AG20443 (cell line): ENCODE results near the gene SEMA6A.

Source experiments
- DNase-seq: peaks from one replicate; pipeline ENCODE4 v3.0.0; 2012; ENCODE audit warnings: low spot score, mixed read lengths

The SEMA6A gene

DNA sequence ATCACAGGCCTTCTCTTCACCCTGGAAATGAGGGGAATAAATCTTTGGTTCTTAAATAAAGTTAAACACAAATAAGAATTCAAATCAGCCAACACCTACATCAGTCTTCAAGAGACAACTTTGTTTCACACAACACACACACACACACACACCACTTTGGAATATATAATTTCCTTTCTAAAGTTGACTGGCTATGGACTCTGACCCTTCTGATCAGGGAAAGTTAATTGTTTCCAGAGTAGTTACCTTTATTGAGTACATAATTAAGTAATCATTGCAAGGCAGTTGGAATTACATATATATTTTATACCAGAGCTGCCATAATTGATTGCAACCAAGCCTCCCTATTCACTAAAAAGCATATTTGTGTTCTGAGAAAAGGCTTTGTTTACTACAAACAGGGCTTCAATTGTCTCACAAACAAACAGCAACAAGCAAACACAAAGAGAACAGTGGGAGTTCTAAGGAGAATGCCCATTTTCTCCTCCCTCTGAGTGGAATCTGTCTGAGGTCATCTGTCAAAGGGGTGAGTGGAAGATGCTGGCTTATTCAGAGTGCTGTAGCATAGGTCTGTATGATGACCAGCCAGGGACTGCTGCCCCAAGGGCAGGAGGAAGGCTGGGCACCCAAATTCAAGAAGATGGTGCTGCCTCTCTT, 136.6 kb downstream of the SEMA6A start:
- DNase-seq, result no peak

DNA sequence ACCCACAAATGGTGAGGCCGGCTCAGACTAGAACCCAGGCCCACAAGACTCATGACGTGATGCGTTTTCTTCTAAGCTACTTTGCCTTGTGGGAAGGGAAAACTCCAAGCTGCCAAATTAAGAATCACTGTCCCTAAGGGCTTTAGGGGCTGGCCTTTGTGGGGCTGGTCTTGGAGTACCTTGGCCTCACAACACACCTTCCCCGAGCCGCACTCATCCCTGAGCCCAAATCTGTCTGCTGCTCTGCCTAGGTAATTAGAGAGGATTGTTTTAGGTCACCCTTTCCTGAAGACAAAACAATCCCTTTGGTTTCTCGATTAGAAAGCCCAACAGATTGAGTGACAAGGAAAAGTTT, 137.3 kb downstream of the SEMA6A start:
- DNase-seq, result no peak

DNA sequence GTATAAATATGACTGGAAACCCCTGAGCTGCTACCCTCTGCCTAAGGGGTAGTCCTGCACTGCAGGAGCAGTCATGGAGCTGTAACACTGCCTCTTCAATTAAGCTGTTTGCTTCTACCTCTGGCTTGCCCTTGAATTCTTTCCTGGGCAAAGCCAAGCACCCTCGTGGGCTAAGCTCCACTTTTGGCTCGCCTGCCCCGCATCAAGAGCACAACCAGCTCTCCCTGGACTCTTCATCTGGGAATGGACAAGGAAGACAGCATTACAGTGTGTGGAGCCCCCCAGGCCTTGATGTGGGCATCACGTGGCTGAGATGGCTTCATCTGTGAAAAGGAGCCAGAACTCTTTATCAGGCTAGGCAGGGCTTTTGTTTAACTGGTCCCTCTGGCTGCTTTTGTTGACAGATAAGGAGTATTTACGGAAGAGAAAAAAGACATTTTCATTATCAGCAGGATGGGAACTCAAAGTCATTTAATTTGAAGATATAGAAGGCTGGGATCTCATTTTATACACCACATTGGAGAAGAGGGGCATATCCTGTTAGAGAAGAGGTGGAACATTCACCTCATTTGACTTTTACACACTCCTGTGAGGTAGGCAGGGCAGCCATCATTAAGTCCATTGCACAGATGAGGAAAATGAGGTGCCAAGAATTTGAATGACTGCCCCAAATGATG, 137.8 kb downstream of the SEMA6A start:
- no peak for DNase-seq

DNA sequence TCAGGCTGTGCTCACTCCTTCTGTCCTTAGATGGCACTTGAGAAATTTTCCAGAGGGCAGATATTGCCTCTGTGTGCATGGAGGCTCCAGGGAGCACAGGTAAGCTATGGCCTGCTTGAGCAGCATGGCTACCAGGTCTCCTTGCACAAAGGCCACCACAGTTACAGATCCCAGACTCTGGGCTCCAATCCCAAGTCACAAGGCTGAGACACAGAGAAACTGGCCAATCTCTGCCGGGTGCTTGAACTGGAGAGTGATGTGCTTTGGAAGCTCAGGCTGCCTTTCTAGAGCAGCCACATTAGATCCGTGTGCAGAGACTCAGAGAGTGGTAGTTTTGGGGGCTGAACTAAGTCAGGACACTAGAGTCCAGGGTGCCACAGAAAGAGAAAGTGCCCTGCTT, 145.7 kb downstream of the SEMA6A start:
- DNase-seq, result no peak

DNA sequence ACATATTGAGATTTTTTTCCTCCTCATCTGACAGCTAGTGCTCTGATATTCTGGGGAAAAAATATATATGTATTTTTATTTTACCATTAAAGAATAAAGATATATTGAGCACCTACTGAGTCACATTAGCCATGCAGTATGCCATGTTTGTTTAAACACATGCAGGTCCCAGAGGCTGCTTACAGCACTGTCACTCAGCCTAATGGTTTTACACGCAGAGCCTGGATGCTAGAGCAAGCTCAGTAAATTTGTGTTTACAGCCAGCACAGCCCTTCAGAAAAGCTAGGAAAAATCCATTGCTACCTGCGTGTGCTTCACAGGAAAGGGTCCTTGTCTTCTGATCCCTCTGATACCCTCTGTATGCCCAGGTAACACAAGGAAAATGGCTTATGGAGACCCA, 146.2 kb downstream of the SEMA6A start:
- no peak for DNase-seq

DNA sequence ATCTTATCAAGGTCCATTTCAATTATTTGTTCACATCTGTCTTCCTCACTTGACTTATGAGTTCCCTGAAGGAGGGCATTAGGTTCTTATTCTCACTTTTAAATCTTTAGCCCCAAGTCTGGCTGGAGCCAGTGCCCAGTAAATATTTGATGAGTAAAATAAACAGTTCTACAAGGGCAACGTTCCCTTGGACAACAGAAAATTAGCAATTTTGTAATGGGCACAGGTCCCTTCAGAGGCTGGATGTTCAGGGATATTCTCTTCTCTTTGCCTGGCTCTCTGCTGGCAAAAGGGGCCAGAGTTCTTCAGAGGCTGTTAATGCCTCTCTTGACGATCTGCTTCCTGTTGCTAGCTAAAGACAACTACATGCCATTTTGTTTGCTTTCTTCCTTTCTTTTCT, 149.7 kb downstream of the SEMA6A start:
- DNase-seq, result no peak

DNA sequence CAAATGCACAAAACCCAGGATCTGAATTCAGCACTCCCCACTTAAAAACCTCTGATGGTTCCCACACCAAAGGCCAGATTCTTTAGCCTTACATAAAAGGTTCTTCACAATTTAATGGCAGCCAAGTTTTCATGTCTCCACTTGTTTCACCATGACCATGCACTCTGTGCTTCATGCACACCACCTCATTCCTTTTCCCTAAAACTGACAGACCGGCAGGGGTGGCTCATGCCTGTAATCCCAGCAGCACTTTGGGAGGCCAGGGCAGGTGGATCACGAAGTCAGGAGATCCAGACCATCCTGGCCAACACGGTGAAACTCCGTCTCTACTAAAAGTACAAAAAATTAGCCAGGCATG, 150.4 kb downstream of the SEMA6A start:
- DNase-seq, result no peak

DNA sequence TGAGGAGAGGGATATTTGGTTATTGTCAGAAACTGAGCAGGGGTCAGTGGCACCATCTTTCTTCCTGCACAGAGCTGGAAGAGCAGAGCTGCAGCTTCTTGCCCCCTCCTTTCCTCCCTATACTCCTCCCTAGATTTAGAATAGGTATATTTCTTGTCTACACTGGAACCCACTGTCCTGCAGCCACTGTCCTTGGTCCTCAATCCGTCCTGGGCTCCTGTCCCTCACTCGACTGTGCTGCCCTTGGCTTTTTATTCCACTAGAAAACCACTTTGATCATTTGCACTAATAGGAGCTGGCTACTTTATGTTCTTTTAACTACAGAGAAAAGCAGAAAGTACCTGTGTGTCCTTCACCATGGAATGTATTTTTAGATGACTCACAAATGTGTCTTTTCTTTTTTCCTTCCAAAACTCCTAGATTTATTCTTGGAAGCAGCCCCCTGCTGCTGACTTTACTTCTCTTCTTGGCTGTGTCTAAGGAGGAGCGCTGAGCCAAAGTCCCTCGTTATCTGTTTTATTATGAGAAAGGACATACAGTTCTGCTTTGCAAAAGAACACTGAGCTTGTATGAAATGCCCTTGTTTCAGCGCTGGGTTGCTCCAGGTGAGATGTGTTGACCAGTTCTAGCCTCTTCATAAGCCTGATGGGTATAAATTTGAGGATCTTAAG, 150.9 kb downstream of the SEMA6A start:
- DNase-seq, result no peak

DNA sequence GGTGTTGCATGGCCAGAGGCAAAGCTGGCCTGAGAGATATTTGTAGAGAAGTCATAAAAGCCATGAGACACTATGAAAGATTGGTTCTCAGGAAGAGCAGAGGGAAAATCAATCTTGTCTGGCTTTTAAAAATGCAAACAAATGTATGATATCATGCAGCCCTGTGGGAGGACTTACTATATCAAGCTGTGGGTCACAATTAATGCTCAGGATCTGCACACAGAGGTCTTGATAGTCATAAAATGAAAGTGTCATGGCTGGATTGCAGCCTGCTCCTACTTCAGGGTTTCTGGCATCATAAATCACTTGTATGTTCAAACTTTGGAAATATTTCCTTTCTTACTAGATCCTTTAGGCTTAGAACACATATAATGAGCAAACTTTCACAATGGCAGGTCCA, 151.5 kb downstream of the SEMA6A start:
- no peak for DNase-seq

DNA sequence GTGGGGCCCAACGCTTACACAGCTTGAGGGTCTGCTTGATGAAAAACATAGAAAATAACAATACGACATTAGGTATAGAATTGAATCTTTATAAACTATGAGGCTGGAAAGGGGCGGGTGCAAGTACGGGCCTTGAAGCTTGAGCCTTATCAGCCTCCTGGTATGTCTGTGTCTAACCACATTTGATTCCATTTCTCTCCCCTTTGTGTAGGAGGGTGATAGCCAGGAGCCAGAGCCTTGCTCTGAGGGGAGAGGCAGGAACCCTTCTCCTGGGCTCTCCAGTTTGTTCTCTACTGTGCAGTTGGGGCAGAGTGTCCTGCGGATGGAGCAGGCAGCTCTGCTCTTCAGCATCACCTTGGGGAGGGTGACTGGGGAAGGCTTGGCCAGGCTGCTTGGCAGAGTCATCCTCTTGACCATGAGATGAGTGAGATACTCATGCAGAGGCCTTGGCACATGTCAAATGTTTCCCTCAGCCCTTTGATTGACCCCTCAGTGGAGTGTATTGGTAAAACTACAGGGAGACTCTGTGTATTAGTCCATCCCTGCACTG, 153.5 kb downstream of the SEMA6A start:
- DNase-seq, result no peak

DNA sequence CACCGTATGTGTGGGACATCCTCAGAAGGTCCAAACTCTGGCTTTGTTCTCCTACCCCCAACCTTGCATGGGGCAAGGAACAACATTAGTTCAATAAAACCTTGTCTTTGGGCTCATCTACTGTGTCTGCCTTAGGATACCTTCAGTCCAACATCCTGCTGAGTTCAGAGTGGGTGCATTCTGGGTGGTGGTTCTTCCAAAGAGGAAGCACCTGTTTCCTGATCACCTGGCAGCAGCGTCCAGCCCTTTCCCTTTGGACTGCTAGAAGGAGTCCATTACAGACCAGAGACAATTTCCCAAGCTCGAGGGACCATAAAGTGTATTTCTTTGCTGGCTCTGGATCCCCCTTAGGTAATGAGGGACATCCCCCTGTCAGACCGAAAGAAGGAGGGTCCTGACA, 154.1 kb downstream of the SEMA6A start:
- DNase-seq, result no peak

DNA sequence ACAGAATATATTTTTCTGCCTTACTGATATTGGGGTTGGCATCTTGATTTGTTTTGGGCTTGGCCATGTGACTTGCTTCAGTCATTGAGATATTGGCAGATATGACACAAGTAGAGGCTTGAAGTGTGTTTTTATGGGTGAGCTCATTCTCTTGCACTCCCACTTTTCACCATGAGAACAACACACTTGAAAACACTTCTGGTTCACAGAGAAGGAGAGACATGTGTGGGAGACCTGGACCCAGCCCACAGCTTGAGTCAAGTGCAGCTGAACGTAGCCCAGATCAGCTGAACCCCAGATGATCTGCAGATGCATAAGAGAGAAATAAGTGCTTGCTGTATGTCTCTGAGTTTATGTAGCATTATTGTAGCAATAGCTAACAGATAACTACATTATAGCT, 155.4 kb downstream of the SEMA6A start:
- DNase-seq, result no peak

DNA sequence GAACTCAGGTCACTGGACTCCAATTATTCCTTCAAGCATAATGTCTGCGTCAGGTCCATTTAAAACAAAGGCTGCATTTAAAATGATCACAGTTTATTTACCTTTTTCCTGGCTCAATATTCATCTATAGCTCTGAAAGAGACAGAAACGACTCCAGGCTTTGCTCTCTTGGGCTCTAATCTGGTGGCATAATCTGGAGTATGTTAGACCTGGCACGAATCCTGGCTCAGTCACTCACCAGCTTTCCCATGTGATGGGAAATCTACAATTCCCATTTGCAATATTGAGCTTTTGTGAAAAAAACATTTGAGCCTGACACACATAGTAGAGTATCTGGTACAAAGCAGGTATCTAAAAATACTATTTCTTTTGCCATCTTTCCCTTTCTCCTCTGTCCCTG, 155.8 kb downstream of the SEMA6A start:
- no peak for DNase-seq

DNA sequence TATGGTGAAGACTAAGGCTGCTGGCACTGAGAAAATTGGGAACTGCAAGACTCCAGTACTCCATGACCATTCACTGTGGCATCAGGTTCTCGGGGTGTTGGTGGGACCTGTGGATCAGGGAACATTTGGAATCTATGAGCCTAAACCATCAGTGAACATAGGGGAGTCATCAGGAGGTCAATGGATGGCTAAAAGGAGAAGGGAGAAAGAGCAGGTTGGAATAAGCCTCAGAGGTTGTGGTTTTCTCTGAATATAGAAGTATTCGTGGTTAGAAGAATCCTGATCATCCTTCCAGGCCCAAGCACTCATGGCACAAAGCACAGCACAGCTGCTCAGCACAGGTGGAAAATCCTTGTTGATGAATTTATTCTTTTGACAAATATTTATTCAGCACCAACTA, 156.6 kb downstream of the SEMA6A start:
- DNase-seq, result no peak

DNA sequence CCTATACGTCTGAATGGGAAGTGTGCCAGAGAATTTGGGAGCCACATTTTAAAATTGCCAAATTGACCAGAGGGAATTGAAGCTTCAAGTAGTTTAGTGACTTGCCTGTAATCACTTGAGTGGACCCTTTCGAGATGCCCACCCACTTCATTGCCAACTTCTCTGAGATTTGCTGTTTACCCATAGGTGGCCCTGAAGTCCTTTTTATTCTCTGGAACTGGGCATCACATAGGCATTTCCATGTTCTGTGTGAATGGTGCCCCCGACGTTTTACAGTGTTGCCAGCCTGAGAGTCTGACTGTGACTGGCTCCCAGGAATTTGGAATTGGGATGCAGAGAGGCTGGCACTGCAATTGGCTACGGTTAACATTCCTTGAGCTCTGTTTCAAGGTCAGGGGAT, 158.6 kb downstream of the SEMA6A start:
- DNase-seq, result no peak

DNA sequence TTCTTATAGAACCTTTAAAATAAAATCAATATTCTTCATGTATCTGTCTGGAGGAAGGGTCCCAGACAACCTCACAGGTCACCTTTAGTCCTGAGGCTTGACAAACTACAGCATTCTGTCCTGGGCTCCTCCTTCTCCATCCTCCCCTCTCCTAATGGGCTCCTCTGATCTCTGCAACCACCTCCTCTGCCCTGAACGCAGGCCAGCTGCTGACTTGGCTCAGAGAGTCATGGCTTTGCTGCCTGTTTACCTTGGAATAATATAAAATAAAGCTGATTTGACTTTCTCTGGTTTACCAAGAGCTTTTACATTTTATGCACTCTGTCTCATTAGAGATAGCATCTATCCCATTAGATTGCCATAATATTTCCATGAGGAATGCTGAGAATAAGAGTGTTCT, 159.4 kb downstream of the SEMA6A start:
- no peak for DNase-seq

DNA sequence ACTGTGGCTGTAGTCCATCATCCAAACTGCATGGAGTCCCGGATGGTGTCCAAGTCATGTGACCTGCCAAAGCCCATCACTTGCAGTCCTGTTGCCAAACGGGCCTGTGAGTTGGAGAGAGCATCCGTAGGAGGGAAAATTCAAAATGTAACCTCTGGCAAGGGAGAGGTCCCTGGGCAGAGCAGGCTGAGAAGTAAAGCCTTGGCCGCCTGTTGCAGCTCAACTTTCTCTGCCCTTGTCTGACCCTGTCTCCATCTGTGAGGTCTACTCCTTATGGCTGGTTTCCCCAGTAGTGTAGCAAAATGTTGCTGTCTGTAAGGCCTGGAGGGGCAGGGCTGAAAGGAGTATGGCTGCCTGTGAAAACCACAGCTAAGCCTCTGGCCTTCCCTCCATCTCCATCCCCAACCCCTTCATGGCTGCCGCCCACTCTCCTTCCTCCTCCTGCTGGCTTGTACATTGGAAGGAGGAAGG, 163.5 kb downstream of the SEMA6A start:
- DNase-seq, result no peak

DNA sequence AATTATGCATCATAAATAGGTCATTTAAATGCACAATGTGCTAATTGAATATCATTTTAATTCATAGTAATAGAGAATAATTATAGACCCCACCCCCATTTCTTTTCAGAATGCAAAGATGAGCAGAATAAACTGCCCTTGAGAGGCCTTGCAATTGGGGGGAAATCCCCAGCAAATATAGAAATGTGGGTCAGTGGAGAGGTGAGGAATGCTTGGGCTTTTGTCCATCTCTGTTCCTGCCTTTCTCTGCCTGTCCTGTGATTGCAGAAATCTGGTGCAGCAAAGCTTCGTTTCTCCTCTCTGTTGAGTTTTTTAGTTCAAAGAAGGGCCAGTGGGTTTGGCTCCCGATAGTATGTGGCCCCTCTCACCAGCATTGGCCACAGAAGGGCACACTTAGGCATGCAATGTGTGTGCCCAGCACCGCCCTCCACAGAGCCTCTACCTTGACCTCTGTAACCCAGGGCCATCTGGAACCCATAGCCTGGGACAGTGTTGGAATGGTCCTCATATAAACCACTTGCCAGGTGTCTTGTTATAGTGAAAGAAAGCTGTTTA, 164.2 kb downstream of the SEMA6A start:
- no peak for DNase-seq

DNA sequence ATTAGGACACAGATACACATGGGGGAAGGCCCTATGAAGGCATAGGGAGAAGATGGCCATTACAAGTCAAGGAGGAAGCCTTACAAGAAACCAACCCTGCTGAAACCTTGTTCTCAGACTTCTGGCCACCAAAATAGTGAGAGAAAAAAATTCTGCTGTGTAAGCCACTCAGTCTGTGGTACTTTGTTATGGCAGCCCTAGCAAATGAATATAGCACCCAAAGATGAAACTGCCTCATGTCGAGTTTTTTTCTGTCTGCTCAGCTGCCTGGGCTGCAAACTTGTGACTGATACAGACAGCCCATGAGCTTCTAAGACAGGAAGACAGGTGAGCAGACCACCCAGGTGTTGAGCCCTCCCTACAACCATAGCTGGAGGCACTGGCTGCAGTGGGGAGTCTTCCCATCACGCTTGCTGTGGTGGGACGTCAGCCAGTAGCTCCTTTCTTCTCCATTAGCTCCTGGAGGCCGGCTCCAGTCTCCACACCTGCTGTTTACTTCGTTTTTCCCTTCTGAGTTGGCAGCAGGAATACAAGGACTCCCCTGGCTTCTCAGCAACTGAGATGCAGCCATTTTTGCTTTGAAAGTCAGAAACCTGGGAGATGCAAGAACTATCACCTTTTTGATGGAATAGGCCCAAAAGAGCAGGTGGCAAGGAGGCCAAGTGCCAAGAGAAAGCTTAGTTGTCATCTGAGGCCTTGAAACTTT, 164.9 kb downstream of the SEMA6A start:
- DNase-seq, result no peak

DNA sequence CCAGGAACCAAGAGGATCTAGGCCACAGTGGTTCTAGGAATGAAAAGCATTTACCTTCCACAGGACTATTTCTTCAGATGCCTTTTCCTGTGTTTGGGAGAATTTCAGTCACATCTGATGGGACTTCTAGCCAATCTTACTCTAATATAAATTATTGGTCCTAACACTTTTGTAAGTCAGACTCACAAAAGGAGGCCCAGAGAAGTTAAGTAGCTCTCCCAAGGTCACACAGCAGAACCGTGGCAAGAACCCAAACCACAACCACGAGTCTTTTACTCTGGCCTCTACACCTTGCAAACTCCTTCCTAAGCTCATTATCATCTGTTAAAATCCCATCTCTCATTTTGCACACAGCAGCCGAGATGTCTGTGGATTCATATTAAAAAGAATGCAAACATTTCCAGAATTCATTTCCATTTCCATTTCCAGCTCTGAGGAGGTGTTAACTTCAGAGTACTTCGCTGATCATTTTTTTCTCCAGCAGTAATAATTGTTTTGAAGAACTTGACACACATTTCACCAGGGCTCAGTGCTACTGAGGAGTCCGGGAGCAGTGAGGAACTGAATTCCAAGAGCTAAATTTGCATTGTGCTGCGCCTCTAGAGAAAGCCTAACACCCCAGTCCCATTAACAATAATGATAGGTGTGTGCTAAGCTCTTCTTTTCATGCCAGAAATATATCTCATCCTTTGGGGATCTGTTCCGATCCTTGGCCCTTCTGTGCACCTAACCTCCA, 168.1 kb downstream of the SEMA6A start:
- no peak for DNase-seq

DNA sequence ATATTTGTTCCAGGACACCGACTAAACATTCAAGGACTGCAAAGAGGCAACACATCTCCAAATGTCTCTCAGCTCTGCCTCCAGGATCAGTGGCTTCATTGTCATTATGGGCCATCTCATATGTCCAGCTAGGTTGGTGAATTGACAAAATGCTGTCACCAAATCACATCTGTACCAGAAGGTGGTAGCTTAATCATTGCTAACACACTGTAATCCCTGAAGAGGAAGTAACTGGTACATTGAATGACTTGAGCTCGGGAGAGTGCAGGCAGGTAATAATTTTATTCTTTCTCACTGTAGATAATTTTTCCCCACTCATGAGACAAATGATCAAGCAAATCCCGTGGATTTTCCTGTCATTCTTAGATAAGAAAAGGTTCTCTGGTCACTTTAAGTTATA, 169.8 kb downstream of the SEMA6A start:
- no peak for DNase-seq

DNA sequence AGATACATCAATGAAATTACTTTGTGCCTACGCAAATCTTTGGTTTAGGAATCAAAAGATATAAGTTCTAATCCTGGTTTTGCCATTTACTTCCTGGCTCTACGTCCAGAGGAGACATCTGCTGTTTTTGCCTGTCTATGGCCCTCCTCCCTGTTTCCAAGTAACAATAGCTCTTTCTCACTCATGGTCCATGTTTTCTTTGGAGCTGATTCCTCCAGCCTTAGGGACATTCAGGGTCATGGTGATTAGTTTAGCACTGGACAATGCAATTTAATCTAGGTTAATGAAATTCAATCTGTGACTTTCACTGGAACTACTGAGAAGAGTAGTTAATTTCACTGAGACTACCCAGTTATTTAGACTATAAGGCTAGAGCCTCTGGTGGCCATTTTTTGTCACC, 170.6 kb downstream of the SEMA6A start:
- DNase-seq, result no peak
